Stimulated activated CD8-positive, alpha-beta memory T cell treated with anti-CD3 and anti-CD28 coated beads, Interleukin-7, amount 100 ng/mL, for 24 hours (primary cell): ENCODE measurements around the gene C5orf52.
"Not testable (repeated sequence)": the region's sequence is repeated elsewhere in the genome, so short reads cannot be mapped to it uniquely, and the experiment has no call there.

Source experiments
- DNase-seq: peaks from one replicate; pipeline ENCODE4 v3.0.0-alpha.2; 2020; ENCODE audit warnings: low read depth

C5orf52 gene

GRCh38 chr5:157722895-157723294, 51.6 kb downstream of the C5orf52 start:
- DNase-seq, result not testable (repeated sequence)

- not testable (repeated sequence) for DNase-seq
Observed at GRCh38 chr5:157726607-157727006, 55.3 kb downstream of the C5orf52 start.

- DNase-seq, result not testable (repeated sequence)
Observed at GRCh38 chr5:157727858-157728257, 56.5 kb downstream of the C5orf52 start.
